SK-N-SH (cell line): Measurements from ENCODE around the gene MYO3A. TPM values are rescaled to one million over a fixed set of nuclear protein-coding genes. Genes with fewer than 3 reads are reported as not detected.

Experiments
- CTCF ChIA-PET: fragments of 300-600, 350-600 bp; formaldehyde crosslinking; extraction: SDS; loops from one replicate; lab custom pipeline; 2021; lab: Yijun Ruan, JAX
- POLR2A ChIA-PET: fragments of 350-600 bp; sonication (Branson Sonifier 250); formaldehyde crosslinking; extraction: SDS; loops from one replicate; lab custom pipeline; 2020; ENCODE audit warnings: antibody characterized with exemption, inconsistent platforms; lab: Yijun Ruan, JAX
- DNase-seq: peaks from one replicate; pipeline ENCODE4 v3.0.0; 2012
- H2AFZ ChIP-seq: fragments of 200-600 bp; sonication (generic); 2 replicates; pipeline ENCODE4 v1.8.1; 2016; ENCODE audit warnings: antibody characterized with exemption, mild to moderate bottlenecking, low read depth
- H3F3A ChIP-seq: fragments of 200-600 bp; sonication (generic); replicated peaks from 2 replicates; pipeline ENCODE3; 2016; ENCODE audit warnings: antibody characterized with exemption, mild to moderate bottlenecking; ENCODE audit not compliant: insufficient read depth
- H3K27ac ChIP-seq, 2 experiments: fragments of 200-500 bp in 1 of 2; fragments of 200-600 bp in 1 of 2; sonication (Bioruptor generic) in 1 of 2; sonication (generic), shearing (Covaris generic) in 1 of 2; 2 replicates each; pipeline versions ENCODE4 v1.5.1 to v1.6.1; 2014 to 2016; ENCODE audit warnings: low read depth in 2 of 2, inconsistent platforms in 1 of 2, low read length in 1 of 2, mild to moderate bottlenecking in 1 of 2, mixed read lengths in 1 of 2
- H3K27me3 ChIP-seq: fragments of 200-600 bp; sonication (generic), shearing (Covaris generic); 2 replicates; pipeline ENCODE4 v1.6.1; 2016; ENCODE audit warnings: mixed run types; ENCODE audit not compliant: insufficient read depth
- H3K36me3 ChIP-seq, 2 experiments: fragments of 200-500 bp in 1 of 2; fragments of 200-600 bp in 1 of 2; sonication (Bioruptor generic) in 1 of 2; sonication (generic) in 1 of 2; replicated peaks in 1 of 2; 2 replicates each; pipeline versions ENCODE3 to v1.5.1; 2014 to 2016; ENCODE audit warnings: low read length in 1 of 2, mild to moderate bottlenecking in 1 of 2; ENCODE audit not compliant: insufficient read depth in 2 of 2, control insufficient read depth in 1 of 2
- H3K4me1 ChIP-seq, 2 experiments: fragments of 200-500 bp in 1 of 2; fragments of 200-600 bp in 1 of 2; sonication (Bioruptor generic) in 1 of 2; sonication (generic), shearing (Covaris generic) in 1 of 2; 2 replicates each; pipeline versions ENCODE4 v1.5.1 to v1.6.1; 2014 to 2016; ENCODE audit warnings: low read depth in 1 of 2, low read length in 1 of 2, mixed run types in 1 of 2; ENCODE audit not compliant: insufficient read depth in 2 of 2, control insufficient read depth in 1 of 2
- H3K4me2 ChIP-seq: fragments of 200-600 bp; sonication (generic), shearing (Covaris generic); 2 replicates; pipeline ENCODE4 v1.6.1; 2017; ENCODE audit warnings: mixed run types
- H3K4me3 ChIP-seq, 2 experiments: fragments of 200-500 bp in 1 of 2; fragments of 200-600 bp in 1 of 2; sonication (Bioruptor generic) in 1 of 2; sonication (generic), shearing (Covaris generic) in 1 of 2; 2 replicates each; pipeline versions ENCODE4 v1.5.1 to v1.8.1; 2014 to 2016; ENCODE audit warnings: low read depth in 2 of 2, inconsistent platforms in 1 of 2, low read length in 1 of 2, mild to moderate bottlenecking in 1 of 2, mixed read lengths in 1 of 2, moderate library complexity in 1 of 2
- H3K79me2 ChIP-seq: fragments of 200-600 bp; sonication (generic); 2 replicates; pipeline ENCODE4 v1.8.1; 2017; ENCODE audit warnings: mild to moderate bottlenecking; ENCODE audit not compliant: insufficient read depth
- H3K9ac ChIP-seq: fragments of 200-600 bp; sonication (generic); 2 replicates; pipeline ENCODE4 v1.6.1; 2017; ENCODE audit warnings: mixed run types
- H3K9me2 ChIP-seq: fragments of 200-600 bp; sonication (generic); 2 replicates; pipeline ENCODE4 v1.6.1; 2017; ENCODE audit warnings: mixed run types
- H3K9me3 ChIP-seq: fragments of 200-600 bp; sonication (generic); 2 replicates; pipeline ENCODE4 v1.6.1; 2017; ENCODE audit warnings: mixed run types, mild to moderate bottlenecking, moderate library complexity
- H4K20me1 ChIP-seq: fragments of 200-600 bp; sonication (generic); 2 replicates; pipeline ENCODE4 v1.6.1; 2017; ENCODE audit warnings: mild to moderate bottlenecking, mixed run types; ENCODE audit not compliant: insufficient read depth
- EP300 ChIP-seq, 2 experiments: IDR thresholded peaks; 2 replicates each; pipeline versions ENCODE4 v1.4.0 to v1.6.1; 2012; ENCODE audit warnings: borderline replicate concordance in 1 of 2, low read depth in 1 of 2, low read length in 1 of 2
- EZH2phosphoT487 ChIP-seq: fragments of 200-600 bp; sonication (generic); IDR thresholded peaks from 2 replicates; pipeline ENCODE4 v1.6.1; 2017; ENCODE audit warnings: low read depth, mixed run types, mild to moderate bottlenecking, antibody characterized with exemption, moderate library complexity, borderline replicate concordance
- FOXJ3 ChIP-seq: sonication (generic); formaldehyde crosslinking; IDR thresholded peaks from 2 replicates; pipeline ENCODE4 v1.5.1; 2020; ENCODE audit warnings: mild to moderate bottlenecking, missing genetic modification reagents
- FOXM1 ChIP-seq: IDR thresholded peaks from 2 replicates; pipeline ENCODE4 v1.4.0; 2012; ENCODE audit warnings: low read depth, mild to moderate bottlenecking
- IRF3 ChIP-seq: fragments of 150-350 bp; IDR thresholded peaks from 2 replicates; pipeline ENCODE4 v1.6.1; 2016; ENCODE audit warnings: mild to moderate bottlenecking, low read depth, low read length
- JUND ChIP-seq: IDR thresholded peaks from 2 replicates; pipeline ENCODE4 v1.4.0; 2012
- MAX ChIP-seq: IDR thresholded peaks from 2 replicates; pipeline ENCODE4 v1.4.0; 2012; ENCODE audit warnings: low read depth
- MEF2A ChIP-seq: IDR thresholded peaks from 2 replicates; pipeline ENCODE4 v1.4.0; 2012; ENCODE audit warnings: low read depth, borderline replicate concordance
- NFIC ChIP-seq: IDR thresholded peaks from 2 replicates; pipeline ENCODE4 v1.4.0; 2012; ENCODE audit warnings: borderline replicate concordance
- NRF1 ChIP-seq: IDR thresholded peaks from 2 replicates; pipeline ENCODE4 v1.6.1; 2012; ENCODE audit warnings: low read depth, mild to moderate bottlenecking, low read length
- POLR2AphosphoS5 ChIP-seq: IDR thresholded peaks from 2 replicates; pipeline ENCODE4 v1.6.1; 2012; ENCODE audit warnings: low read depth, low read length
- RAD21 ChIP-seq: IDR thresholded peaks from 2 replicates; pipeline ENCODE4 v1.6.1; 2012; ENCODE audit warnings: mild to moderate bottlenecking, low read length
- RCOR1 ChIP-seq: fragments of 150-350 bp; IDR thresholded peaks from 2 replicates; pipeline ENCODE4 v1.6.1; 2017; ENCODE audit warnings: antibody characterized with exemption, low read length
- RFX5 ChIP-seq: IDR thresholded peaks from 2 replicates; pipeline ENCODE4 v1.6.1; 2012; ENCODE audit warnings: mild to moderate bottlenecking, improper control_type of control experiment, low read length
- TAF1 ChIP-seq: IDR thresholded peaks from 2 replicates; pipeline ENCODE4 v1.6.1; 2012; ENCODE audit warnings: low read depth, mild to moderate bottlenecking, low read length, moderate library complexity, borderline replicate concordance
- TEAD4 ChIP-seq: IDR thresholded peaks from 2 replicates; pipeline ENCODE4 v1.4.0; 2012; ENCODE audit warnings: mild to moderate bottlenecking, borderline replicate concordance; ENCODE audit not compliant: insufficient read depth
- USF1 ChIP-seq: IDR thresholded peaks from 2 replicates; pipeline ENCODE4 v1.4.0; 2012; ENCODE audit warnings: low read depth, borderline replicate concordance
- USF2 ChIP-seq: fragments of 150-350 bp; IDR thresholded peaks from 2 replicates; pipeline ENCODE4 v1.6.1; 2017; ENCODE audit warnings: antibody characterized with exemption, low read length, low read depth, borderline replicate concordance
- ZBTB33 ChIP-seq: IDR thresholded peaks from 2 replicates; pipeline ENCODE4 v1.4.0; 2012; ENCODE audit warnings: low read depth, borderline replicate concordance
- WGBS: methylation state at CpG from one replicate; pipeline ENCODE4 v1.1.6; 2017; ENCODE audit warnings: low lambda C conversion rate; 5-methylcytosine and 5-hydroxymethylcytosine counted together
- polyA plus RNA-seq, 3 experiments: library from polyadenylated mRNA; depleted of rRNA; stranded (reverse); fragments of >200 nt; gene quantifications; 2 replicates each; pipeline ENCODE4 v1.2.3, GENCODE V29; 2012

MYO3A gene
- polyA plus RNA-seq, 1 of the 3 experiments (the other 2 are of a cell fraction) = not detected

- no peak for TF ChIP-seq TEAD4
- TF ChIP-seq POLR2AphosphoS5 = no peak
- TF ChIP-seq TAF1 = no peak
- no peak for TF ChIP-seq USF1
- TF ChIP-seq NFIC = no peak
- TF ChIP-seq FOXJ3 (CRISPR knock-in tag) = no peak
- TF ChIP-seq MEF2A = no peak
- no peak for TF ChIP-seq ZBTB33
- TF ChIP-seq JUND = no peak
- no peak for TF ChIP-seq IRF3
- no peak for TF ChIP-seq RCOR1
- TF ChIP-seq USF2 = no peak
- no peak for TF ChIP-seq FOXM1
- no peak for TF ChIP-seq MAX
- TF ChIP-seq EP300 (IDR thresholded peaks at IDR 0.05; ENCODE audit: borderline replicate concordance in 1 of 2, low read depth in 1 of 2, low read length in 1 of 2) = no peak
- no peak for TF ChIP-seq NRF1
- TF ChIP-seq RFX5 = no peak
- no peak for TF ChIP-seq EZH2phosphoT487
- no peak for TF ChIP-seq RAD21
- Histone ChIP-seq H3K27me3 (no peaks in the 10 kb centered on the region), H3F3A (no peaks in the 10 kb centered on the region), H2AFZ (no peak overlapping the region), H3K4me3 (no peak overlapping the region), H3K36me3 (no peaks in the 10 kb centered on the region), H3K9me3 (no peaks in the 10 kb centered on the region), H3K4me1 (no peaks in the 10 kb centered on the region), H3K9me2 (no peaks in the 10 kb centered on the region), H3K27ac (no peak overlapping the region), H4K20me1 (no peaks in the 10 kb centered on the region), H3K9ac (no peak overlapping the region), H3K79me2 (no peaks in the 10 kb centered on the region), H3K4me2 (no peak overlapping the region)
- POLR2A ChIA-PET = interaction anchor here (0.6 kb wide), 1 partner anchor 547 kb away, joined by 3 read pairs; no protein-coding TSS in a partner anchor
- WGBS = 14% methylated on average over 3 of the region's 3 CpGs
- DNase-seq = no peak
- CTCF ChIA-PET = no interaction called here
Measured at GRCh38 chr10:25959540-25960232, 25.7 kb downstream of the MYO3A start.
